ENCODE measurements around the gene OR9Q1. TPM values are rescaled to one million over a fixed set of nuclear protein-coding genes. Genes with fewer than 3 reads are reported as not detected.

OR9Q1 gene
- total RNA-seq, 2 experiments from 2014 or later, result not detected

DNA sequence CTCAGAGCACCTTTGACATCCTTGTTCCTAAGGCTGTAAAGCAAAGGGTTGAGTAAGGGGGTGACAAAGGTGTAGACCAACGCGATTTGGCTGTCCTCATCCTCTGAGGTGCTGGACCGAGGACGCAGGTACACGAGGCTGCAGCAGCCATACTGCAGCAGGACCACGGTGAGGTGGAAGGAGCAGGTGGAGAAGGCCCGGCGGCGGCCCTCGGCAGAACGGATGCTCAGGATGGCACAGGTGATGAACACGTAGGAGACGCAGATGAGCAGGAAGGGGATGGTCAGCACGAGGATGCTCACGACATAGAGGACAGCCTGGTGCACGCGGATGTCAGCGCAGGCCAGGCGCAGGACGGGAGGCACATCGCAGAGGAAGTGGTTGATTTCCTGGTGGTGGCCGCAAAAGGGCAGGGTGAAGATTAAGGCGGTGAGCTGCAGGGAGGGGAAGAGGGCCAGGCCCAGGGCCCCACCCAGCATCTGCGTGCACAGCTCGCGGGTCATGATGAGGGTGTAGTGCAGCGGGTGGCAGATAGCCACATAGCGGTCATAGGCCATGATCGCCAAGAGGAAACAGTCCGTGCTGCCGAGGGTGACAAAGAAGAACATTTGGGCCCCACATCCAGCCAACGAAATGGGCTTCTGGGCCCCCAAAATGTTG lies 204.4 kb downstream of the OR9Q1 start:
- no peaks in the 10 kb centered on the region for H3K36me3 ChIP-seq (ENCODE audit: insufficient read depth, low read length)
- ChIA-PET POLR2A (no interaction called here), CTCF (ENCODE audit: unreplicated experiment) (no interaction called here)
- no TSS peak for BruUV-seq (replicated peaks)
- no peak for DNase-seq (ENCODE audit: low spot score)
- no peaks in the 10 kb centered on the region for H3K9me2 ChIP-seq (ENCODE audit: insufficient read depth, low read length)
- no peaks in the 10 kb centered on the region for H3K4me1 ChIP-seq (ENCODE audit: insufficient read depth, low read length, poor library complexity, severe bottlenecking)
- no peak overlapping the region for H2AFZ ChIP-seq (ENCODE audit: low read length)
- no peaks in the 10 kb centered on the region for H4K20me1 ChIP-seq (ENCODE audit: insufficient read depth, low read length)
- H3K9me3 ChIP-seq (ENCODE audit: low read length), result no peaks in the 10 kb centered on the region
- H3K4me3 ChIP-seq (ENCODE audit: low read depth, low read length, poor library complexity, severe bottlenecking), result no peak overlapping the region
- H3K79me2 ChIP-seq (ENCODE audit: insufficient read depth, low read depth, low read length), result no peaks in the 10 kb centered on the region
- intact Hi-C loops (cut with micrococcal nuclease; ENCODE audit: unreplicated experiment), result no loop called here
- H3K4me2 ChIP-seq (ENCODE audit: low read length), result no peak overlapping the region
- H3K27ac ChIP-seq (ENCODE audit: low read depth, low read length, poor library complexity, severe bottlenecking), result no peak overlapping the region
- TF ChIP-seq, protein P1, sequence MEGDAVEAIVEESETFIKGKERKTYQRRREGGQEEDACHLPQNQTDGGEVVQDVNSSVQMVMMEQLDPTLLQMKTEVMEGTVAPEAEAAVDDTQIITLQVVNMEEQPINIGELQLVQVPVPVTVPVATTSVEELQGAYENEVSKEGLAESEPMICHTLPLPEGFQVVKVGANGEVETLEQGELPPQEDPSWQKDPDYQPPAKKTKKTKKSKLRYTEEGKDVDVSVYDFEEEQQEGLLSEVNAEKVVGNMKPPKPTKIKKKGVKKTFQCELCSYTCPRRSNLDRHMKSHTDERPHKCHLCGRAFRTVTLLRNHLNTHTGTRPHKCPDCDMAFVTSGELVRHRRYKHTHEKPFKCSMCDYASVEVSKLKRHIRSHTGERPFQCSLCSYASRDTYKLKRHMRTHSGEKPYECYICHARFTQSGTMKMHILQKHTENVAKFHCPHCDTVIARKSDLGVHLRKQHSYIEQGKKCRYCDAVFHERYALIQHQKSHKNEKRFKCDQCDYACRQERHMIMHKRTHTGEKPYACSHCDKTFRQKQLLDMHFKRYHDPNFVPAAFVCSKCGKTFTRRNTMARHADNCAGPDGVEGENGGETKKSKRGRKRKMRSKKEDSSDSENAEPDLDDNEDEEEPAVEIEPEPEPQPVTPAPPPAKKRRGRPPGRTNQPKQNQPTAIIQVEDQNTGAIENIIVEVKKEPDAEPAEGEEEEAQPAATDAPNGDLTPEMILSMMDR (conservative IDR thresholded peaks at IDR 0.05; ENCODE audit: low read length), result no peak

Small RNAs within 50 kb of the gene (small RNA-seq; reads per million reads assigned to genes)
- not detected for gene RNU6-899P

Other genes starting within 250 kb of the OR9Q1 start
- gene OR6Q1, start 7.1 kb downstream of the OR9Q1 start, total RNA-seq (2014; rRNA removed; shearing (Covaris generic)), result not detected in 2 replicates
- not detected in 2 replicates for gene OR6Q1, start 7.1 kb downstream of the OR9Q1 start, total RNA-seq (2022)
- gene OR9I1, start 101.6 kb downstream of the OR9Q1 start, total RNA-seq (2014; rRNA removed; shearing (Covaris generic)), result not detected in 2 replicates
- gene OR9I1, start 101.6 kb downstream of the OR9Q1 start, total RNA-seq (2022), result not detected in 2 replicates
- gene OR9Q2, start 165.2 kb downstream of the OR9Q1 start, total RNA-seq (2014; rRNA removed; shearing (Covaris generic)), result not detected in 2 replicates
- not detected in 2 replicates for gene OR9Q2, start 165.2 kb downstream of the OR9Q1 start, total RNA-seq (2022)
- gene OR1S2, start 180.3 kb downstream of the OR9Q1 start, total RNA-seq (2014; rRNA removed; shearing (Covaris generic)), result not detected in 2 replicates
- gene OR1S2, start 180.3 kb downstream of the OR9Q1 start, total RNA-seq (2022), result not detected in 2 replicates
- gene OR1S1, start 188.8 kb downstream of the OR9Q1 start, total RNA-seq (2014; rRNA removed; shearing (Covaris generic)), result not detected in 2 replicates
- not detected in 2 replicates for gene OR1S1, start 188.8 kb downstream of the OR9Q1 start, total RNA-seq (2022)
- gene OR10Q1, start 205.0 kb downstream of the OR9Q1 start, total RNA-seq (2014; rRNA removed; shearing (Covaris generic)), result not detected in 2 replicates
- gene OR10Q1, start 205.0 kb downstream of the OR9Q1 start, total RNA-seq (2022), result not detected in 2 replicates
- not detected in 2 replicates for gene OR10W1, start 244.4 kb downstream of the OR9Q1 start, total RNA-seq (2014; rRNA removed; shearing (Covaris generic))
- gene OR10W1, start 244.4 kb downstream of the OR9Q1 start, total RNA-seq (2022), result not detected in 2 replicates

All from OCI-LY7 (cell line).